DMS153 (cell line): ENCODE measurements around the gene TNKS2.
"Not testable (repeated sequence)": the region's sequence is repeated elsewhere in the genome, so short reads cannot be mapped to it uniquely, and the experiment has no call there.

Experiments used
- DNase-seq: peaks from one replicate; lab custom pipeline; 2025; lab: John Stamatoyannopoulos, UW

The TNKS2 gene

DNA sequence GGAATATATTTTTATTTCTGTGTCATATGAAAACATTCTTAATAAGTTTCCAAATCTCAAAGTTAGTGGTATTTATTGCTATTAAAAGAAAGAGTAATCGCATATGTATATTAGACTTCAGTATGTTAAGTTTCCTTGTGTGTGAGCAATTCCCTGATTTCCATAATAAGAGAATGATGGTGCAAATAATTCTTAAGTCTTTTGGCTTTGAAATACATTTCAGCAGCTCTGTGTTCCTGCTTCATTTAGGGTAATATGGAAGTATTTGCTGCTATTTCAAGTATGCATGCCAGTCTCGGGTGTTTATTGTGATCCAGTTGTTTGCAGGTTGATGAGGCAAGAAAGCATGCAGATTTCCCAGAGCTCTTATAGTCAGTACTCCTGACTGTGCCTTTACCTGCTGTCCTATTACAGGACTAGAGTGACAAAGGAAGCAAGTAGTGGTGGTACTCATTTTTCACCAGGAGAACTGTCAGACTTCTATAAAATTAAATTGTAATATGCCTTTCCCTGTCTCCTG lies 67.4 kb downstream of the TNKS2 start:
- no peak for DNase-seq

DNA sequence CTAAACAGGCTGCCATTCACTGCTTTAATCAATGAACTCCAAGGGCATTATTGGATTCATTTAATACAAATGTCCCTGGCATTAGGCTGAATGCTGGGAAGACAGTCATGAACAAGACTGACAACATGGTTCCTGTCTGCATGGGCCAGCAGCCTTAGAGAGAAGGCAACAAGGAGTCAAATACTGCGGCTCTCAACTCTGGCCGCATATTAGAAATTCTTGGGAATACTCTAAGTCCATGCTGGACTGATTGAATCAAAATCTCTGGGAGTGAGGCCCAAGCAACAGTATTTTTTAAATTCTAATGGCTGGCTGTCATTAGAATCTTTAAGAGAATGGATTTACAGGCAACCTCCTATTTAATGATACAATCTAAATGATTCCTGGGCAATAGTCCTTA lies 76.9 kb downstream of the TNKS2 start:
- no peak for DNase-seq

DNA sequence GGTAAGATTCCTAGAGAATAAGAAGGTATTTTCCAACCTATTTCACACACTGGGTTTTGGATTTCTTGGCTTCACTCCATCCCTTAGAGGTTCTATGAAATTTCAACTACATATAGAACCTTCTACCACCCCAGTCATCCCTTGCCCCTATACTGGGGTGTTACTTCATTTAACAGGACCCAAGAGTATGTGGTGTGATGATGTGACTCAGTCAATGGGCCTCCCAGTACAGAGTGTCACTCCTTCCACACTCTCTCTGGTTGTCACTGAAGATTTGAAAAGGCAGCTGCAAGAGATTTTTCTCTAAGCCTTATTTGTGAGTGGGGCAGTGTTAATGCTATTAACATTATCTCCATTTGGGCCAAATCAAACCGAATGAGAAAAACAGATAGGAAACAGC lies 77.6 kb downstream of the TNKS2 start:
- no peak for DNase-seq

DNA sequence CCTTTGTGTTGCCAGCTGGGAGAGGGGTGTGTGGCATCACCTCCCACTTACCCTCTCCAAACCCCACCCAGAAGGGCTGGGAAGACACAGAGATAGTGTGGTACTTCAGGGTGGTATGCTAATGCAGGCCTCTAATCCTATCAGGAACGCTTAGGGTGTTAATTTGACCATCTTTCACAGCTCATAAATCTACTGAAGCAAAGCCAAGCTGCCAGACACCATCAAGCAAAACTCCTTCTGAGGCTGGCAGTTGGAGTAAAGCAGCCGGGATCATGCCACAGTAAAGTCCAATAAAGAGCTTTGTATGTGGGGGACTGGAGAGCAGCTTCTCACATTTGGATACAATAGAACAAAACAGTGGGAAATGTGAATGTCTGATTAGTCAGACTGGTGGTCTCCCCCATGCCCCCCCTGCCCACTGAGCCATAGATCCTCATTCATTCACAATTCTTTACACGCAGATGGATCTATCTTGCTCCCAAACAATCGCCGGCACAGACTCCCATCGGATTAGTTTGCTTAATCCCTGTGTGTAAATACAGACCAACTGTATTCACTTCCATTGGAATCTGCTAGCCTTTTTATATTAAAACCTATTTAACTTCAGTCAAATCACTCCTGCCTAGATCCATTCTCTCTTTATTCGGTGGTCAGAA lies 81.4 kb downstream of the TNKS2 start:
- DNase-seq: no peak

DNA sequence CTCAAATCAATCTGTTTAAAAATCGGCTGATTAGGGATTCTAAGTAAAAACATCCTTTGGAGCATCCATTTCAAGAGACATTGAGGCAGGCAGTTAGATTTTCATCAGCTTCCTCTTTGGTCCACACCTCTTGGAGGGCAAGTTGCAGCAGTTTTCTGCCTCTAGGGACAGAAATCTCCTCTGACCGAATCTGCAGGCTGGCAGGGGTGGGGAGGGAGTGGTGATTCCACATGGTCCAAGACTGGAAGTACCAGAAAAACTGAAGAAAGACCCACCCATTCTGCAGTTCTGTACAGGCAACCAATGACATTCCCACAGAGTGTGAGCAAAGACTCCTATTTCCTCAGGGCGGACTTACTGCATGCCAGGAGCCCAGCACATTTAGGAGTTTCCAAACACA lies 82.1 kb downstream of the TNKS2 start:
- no peak for DNase-seq

DNA sequence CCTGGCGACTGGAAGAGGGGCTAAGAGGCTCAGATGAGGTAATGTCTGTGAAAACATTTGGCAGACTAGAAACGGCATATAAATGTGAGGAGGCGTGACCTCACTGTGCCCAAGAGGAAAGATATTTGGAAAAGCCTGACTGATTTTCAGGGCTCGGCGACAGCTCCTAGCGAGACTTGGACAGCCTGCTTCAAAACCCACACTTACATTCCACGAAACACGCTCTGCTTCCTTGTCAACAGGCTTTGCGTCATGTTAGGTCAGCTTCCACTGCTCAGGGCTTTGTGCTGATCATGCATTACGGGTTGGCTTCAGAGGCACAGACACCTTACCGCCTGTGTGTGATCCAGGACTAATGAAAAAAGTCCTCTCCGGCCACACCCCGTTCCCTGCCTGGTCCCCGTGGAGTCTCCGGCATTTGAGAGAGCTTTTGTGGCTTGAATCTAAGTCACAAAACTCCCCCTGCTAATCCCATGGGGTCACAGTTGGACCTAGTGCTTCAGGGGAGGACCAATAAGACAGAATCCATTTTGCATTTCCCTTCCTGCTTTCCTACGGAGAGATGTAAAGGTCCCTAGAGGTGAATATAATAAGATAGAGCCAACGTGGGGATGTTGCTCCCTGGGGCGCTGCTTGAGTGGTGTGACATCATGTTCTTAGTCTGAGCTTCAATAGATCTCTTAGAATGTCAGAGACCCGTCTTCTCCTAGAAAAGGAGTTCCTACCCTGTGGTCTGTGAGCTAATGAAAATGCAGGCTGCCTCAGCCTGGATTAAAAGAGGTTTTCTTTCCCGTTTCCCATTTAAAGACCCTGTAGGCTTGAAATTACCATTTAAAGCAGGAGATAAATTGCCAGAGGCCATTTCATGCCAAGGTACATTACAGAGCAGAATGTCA lies 85.6 kb downstream of the TNKS2 start:
- peak; percentile 40 for DNase-seq

DNA sequence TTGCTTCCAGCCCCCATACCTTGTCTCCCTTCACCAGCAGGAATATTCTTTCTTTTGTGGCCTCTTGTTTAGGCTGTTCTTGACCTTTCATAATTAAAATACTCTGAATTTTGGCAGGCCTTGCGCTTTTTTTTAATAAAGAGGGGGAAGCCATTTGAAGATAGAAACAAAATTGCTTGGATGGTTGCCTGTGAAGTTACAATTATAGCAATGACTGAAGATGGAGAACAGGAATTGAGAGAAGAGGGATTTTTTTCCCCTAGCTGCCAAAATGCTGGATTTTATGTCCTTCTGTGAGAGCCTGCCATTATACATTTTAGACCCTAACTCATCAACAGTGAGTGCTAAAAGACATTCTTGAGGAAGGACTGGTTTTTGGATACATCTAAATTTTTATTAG lies 86.3 kb downstream of the TNKS2 start:
- no peak for DNase-seq

DNA sequence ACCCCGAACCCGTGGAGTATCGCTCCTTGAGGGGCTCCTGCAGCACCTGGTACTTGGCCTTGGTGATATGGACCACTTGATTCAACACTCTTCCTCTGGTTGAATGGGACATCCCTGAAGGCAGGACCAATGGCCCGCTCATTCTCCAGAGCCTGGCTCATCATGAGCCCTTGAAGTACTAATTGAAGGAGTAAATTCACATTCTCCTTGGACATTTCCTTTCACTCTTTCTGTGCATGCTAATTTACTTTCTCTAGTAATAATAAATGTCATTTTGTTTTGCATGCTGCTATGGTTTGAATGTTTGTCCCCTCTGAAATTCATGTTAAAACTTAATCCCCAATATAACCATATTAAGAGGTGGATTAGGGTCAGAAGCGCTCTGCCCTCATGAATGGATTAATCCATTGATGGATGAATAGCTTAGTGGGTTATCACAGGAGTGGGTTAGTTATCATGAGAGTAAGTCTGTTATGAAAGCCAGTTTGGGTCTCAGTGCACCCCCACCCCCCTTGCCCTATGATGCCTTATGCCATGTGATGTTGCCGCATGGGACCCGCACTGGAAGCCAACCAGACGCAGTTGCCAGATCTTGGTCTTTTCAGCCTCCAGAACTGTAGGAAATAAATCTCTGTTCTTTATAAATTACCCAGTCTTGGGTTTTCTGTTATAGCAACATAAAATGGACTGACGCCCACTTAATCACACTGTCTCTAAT lies 87.3 kb downstream of the TNKS2 start:
- DNase-seq: no peak

DNA sequence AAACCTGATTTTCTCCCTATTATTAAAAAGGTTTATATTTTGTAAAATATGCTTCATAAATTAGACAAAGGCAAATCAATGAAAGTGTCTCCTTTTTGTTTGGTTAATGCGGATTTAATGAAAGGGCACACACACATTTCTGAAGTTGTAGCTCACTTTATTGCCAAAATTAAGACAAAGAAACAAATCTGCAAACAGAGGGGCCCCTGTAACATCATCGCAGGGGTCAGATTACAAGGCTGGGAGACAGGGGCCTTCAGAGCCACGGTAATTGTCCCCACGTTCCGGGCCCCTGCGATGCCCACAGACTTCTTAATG lies 88.7 kb downstream of the TNKS2 start:
- no peak for DNase-seq

DNA sequence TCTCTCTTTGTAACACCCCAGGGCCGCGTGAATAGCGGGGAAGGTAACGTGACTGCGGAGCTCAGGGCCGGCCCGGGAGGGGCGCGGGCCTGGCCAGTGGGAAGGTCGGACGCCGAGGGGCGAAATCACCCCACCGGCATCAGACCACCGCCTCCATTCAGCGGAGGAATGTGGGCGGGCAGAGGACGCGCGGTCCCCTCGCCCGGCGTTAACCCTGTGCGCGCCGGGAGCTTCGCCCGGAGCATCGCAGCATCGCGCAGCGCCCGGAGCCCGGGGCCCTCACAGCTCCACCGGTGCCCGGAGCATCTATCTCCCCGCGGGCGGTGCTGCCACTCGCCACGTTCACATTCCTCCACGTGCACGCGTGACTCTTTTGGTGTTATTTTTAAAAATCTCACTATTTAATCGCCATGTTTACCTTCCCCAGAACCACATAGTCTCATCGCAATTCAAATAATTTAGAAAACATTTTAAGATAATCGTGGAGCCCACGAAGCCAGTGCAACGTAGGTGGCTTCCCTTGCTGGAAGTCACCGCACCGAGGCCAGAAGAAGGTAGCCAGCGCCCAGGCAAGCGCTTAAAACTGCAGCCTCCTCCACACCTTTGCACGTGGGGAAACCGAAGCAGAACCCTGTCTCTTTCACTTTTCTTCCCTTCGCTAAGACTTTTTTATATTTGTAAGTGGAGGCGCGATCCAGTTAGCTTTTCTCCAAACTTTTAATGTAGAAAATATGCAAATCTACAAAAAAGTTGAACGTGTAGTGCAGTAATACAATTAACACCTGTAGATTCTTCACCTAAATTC lies 89.2 kb downstream of the TNKS2 start:
- DNase-seq: no peak

DNA sequence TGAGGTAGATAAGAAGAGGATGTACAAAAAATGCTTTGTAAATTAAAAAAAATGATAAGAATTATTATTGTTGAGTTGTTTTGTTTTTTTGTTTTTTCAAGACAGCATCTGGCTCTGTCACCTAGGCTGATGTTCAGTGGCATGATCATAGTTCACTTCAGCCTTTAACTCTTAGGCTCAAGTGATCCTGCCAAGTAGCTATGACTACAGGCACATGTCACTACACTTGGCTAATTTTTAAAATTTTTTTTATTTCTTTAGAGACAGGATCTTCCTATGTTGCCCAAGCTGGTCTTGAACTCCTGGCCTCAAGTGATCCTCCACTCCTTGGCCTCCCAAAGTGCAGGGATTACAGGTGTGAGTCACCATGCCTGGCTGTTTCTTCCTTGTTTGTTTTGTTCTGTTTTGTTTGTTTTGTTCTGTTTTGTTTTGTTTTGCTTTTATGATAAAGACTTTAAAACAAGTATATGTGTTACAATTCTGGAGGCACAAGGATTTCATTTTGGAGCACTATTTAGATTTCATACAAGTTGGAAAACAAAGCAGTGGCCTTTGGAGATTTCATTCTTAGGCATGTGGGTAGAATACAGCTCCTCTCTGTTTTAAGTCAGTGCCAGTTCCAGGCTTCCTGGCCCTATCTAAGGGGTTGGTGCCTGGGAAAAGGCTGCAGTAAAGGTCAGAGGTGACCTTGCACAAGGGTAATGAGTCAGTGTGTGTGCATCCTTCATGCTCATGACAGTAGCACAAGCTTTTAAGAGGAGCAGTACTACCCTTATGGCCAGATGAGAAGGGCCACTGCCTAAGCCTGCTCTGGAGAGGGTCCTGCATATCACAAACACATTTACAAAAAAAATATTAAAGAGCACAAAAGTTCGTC lies 93.1 kb downstream of the TNKS2 start:
- DNase-seq: no peak

DNA sequence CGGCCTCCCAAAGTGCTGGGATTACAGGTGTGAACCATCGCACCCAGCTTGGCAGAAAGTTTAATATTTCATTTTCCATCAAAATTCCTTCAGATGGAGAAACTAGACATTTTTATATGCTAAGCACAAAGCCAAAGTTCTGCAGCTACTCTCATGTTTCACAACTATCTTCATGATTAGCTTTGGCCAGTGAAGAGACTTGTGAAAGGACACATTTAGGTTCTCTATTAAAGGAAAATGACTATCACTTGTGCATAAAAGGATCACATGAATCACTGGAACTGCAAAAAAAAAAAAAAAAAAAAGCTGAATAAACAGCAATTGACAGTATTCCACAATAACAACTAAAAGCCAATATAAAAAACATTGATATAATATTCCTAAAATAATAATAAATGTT lies 94.8 kb downstream of the TNKS2 start:
- no peak for DNase-seq

DNA sequence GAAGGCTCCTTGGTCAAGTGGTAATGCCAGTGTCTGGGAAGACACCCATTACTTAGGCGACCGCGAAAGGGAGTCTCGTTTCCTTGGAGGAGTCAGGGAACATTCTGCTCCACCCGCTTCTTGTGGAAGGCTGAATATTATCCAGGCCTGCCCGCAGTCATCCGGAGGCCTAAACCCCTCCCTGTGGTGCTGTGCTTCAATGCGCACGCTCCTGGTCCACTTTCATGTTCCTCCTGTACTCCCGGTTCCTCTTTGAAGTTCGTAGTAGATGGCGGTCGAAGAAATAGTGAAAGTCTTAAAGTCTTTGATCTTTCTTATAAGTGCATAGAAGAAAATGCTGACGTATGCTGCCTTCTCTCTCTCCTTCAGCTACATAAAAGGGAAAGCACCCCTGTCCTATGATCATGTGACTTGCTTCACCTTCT lies 96.0 kb downstream of the TNKS2 start:
- not testable (repeated sequence) for DNase-seq

DNA sequence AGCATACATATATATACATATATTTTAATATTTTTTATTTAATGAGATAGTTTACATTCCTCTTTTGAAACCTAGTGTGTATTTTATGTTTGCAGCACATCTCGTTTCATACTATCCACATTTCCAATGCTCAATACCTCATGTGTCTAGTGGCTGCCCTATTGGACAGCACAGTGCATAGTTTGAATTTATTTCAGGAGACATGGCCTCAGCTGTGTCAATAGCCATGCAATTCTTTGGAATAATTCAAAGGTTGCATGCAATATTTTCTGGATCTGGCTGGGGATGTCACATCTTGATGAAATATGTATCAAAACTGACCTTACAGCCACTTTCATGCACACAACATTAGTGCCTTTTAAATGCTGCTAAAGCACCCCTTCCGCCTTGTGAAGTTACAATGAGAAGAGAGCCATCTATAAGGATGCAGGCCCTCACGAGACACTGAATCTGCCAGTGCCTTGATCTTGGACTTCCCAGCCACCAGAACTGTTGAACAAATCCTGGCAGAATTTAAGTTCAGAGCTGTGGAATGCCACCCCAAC lies 98.1 kb downstream of the TNKS2 start:
- no peak for DNase-seq

DNA sequence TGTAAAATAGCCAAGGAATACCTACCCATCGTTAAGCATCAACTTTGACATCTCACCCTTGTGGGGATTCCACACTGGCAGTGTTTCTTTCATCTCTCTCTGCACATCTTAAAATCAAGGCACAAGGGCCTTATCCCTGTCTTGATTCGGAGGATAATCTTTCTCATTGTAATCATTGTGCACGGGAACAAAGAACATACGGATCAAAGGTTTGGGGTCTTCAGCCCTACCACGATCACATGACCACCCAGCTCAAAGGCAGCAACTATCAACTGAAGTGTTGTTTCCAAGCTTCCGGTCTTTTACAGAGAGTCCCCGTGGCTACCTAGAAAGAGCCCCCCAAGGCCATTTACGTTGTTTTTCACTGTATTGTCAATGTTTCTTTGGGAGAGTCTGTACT lies 99.2 kb downstream of the TNKS2 start:
- no peak for DNase-seq

DNA sequence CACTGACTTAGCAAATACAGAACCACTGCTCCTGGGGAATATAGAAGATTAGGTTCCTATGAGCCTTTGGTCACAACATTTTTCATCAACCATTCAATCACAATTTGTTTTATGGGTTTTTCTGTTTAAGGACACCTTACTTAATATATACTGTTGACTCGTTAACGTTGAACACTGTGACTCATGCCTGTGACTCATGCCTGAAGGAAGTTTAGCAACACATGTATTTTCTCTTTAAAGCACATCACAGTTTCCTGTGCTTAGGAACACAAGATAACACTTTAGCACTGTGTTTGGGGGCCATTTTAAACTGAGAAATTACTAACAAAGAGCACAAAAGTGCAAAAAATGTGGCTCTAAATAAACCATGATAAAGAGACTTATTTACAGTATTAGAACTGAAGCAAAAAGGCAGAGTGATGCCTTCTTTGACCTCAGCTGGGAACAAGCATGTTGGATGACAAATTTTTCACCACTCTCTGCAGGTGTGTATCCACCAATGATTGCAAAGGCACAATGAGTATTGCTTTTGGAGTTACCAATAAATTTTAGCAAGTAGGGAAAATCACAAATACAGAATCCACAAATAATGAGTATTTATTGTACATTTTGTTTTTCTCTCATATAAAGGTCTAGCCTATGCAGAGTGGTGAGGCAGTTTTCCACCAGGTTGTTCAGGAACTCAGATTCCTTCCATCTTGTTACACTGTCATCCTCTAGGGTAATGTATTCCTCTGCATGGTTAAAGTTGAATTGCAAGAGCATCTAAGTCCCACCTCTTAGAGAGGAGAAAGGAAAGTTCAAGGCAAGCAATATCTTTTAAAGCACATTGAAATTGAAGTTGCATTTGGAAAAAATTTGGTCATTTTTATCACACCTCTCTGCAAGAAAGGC lies 103.8 kb downstream of the TNKS2 start:
- peak; percentile 45 for DNase-seq

DNA sequence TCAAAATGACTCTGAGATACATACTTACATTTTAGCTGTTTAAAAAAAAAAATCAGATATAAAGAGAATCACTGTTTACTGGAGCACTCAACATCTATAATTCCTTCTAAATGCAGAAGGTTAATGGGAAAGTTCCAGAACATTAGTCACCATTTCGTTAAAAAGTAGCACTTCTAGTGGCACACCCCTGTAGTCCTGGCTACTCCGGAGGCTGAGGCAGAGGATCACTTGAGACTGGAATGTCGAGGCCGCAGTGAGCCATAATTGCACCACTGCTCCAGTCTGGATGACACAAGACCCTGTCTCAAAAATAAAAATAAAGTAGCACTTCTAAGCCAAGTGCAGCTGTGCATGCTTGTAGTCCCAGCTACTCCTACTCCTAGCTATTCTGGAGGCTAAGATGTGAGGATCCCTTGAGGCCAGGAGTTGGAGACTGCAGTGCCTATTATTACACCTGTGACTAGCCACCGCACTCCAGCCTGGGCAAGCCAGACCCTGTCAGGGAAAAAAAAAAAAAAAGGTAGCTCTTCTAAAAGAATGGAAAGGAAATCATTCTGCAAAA lies 108.9 kb downstream of the TNKS2 start:
- no peak for DNase-seq

DNA sequence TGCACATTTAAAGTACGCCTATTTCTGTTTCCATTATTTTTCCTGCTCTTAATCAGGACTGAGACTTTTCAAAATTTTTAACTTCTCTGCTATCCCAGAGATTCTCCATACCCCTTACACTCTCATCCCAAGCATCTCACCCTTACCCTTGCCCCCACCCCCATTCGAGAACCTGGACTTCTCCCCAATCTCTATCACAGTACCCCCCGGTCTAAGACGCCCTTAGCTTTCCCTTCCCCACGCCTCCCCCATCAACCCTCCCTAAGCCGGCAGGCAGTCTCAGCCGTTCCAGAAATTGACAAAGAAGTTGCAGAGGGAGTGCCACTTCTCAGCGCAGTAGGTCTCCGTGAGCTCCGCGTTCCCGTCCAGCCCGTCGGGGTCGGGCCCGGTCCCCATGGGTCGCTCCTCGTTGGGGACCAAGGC lies 109.7 kb downstream of the TNKS2 start:
- DNase-seq: no peak
